AG10803 (cell line): ENCODE data around the gene MUC5B.
"Not testable (repeated sequence)": the region's sequence is repeated elsewhere in the genome, so short reads cannot be mapped to it uniquely, and the experiment has no call there.

Experiments used
- DNase-seq: peaks from one replicate; pipeline ENCODE4 v3.0.0; 2010; ENCODE audit warnings: low read depth
- H3K4me3 ChIP-seq: 2 replicates; pipeline ENCODE4 v1.5.1; 2011; ENCODE audit warnings: mild to moderate bottlenecking, low read length, control low read depth
- CTCF ChIP-seq: conservative IDR thresholded peaks from 2 replicates; pipeline ENCODE4 v1.5.1; 2011; ENCODE audit warnings: mild to moderate bottlenecking, low read length, control low read depth, inconsistent platforms

MUC5B gene

GRCh38 chr11:1208144-1208393 lies 14.8 kb upstream of the MUC5B start:
- no peak overlapping the region for H3K4me3 ChIP-seq
- no peak for TF ChIP-seq CTCF
- no peak for DNase-seq

DNA sequence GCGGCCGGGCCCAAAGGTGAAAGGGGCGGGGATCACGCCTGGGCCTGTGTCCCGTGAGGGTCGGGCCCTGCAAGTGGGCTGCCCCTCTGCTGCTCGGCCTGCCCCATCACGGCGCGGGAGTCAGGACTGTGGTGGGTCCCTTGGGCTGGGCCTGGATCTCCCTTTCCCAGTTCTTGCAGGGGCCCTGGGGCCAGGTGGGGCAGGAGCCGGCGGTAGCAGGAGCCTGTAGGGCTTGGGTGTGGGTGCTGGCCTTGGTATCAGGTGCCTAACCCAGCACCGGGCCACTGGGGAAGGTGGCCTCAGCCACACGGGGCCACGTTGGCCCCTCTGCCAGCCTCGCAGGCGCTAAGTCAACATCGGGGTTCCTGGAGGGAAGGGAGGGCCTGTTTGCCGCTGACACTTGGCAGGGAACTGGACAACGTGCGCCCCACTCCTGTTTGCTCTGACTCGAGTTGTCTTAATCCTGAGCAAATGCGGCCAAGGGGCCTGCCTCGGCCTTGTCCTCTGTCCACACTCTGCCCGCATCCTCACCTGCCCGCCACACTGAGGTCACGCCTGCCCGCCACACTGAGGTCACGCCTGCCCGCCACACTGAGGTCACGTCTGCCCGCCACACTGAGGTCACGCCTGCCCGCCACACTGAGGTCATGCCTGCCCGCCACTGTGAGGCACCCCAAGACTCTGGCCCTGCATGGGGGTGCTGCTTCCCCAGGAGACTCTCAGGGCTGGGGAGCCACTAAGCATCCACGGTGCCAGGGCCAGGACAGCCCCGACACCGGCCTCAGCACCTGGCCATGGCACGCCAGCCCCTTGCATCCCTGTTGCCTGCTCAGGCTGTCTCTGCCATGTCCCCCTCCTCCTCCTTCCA lies 14.2 kb upstream of the MUC5B start:
- DNase-seq: no peak
- no peak overlapping the region for H3K4me3 ChIP-seq
- TF ChIP-seq CTCF: no peak

DNA sequence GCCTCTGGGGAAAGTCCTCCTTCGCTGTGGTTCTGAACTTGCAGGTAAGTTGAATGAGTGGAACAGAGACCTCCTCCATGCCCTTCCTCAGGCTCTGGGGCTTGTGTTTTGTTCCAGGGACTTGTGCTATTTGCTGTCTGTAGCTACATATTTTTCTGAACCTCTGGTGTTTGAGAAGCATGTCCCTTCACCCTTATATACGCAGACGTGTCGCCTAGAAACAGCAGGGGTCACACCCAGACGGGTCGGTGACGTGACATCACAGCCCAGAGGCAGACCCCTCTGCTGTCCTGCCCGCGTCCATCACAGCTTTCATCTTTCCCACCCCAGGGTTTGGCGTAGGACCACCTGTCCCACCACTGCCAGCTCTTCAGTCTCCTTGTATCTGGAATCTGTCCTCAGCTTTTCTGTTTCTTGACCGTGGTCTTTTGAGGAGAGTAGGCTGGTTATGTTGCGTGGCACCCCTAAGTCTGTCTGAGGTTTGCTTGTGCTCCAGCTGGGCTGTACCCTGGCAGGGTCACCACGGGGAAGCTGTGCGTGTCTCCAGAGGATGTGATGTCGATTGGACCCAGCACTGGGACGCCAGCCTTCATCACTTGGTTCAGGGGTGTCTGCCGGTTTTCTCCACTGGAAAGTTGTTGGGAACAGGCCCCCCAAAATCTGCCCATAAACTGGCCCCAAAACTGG lies 13.4 kb upstream of the MUC5B start:
- TF ChIP-seq CTCF: no peak
- no peak for DNase-seq
- no peak overlapping the region for H3K4me3 ChIP-seq

- no peak overlapping the region for H3K4me3 ChIP-seq
- no peak for DNase-seq
- no peak for TF ChIP-seq CTCF
These were observed 11.0 kb upstream of the MUC5B start for GRCh38 chr11:1211838-1212237.

- not testable (repeated sequence) for H3K4me3 ChIP-seq, DNase-seq
These were observed 7.0 kb upstream of the MUC5B start for GRCh38 chr11:1215826-1216225.

GRCh38 chr11:1217151-1217550 lies 5.7 kb upstream of the MUC5B start:
- no peak for TF ChIP-seq CTCF
- no peak for DNase-seq
- H3K4me3 ChIP-seq: no peak overlapping the region

DNA sequence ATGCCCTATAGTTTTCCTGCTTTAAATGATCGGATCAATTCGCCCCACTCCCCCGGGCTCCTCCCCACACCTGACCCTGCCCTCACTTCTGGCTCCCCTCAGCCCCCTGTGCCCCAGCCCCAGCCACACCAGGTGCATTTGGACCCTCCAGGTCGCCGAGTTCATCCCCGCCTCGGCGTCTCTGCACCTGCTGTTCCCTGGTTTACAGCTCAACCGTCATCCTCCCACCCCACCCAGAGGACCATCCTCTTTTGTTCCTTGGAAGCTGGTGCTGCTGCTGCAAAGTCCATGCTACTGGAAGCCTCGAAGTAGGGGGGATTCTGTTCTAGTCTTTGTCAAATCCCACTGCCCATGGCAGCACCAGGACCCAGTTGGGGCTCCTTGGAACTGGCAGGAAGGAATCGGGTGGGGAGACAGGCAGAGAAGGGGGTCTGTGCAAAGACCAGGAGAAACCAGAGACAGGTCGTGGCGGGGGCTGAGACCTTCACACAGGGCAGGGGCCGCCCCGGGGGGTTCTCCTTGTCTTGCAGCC lies 4.5 kb upstream of the MUC5B start:
- no peak for DNase-seq
- TF ChIP-seq CTCF: no peak
- H3K4me3 ChIP-seq: no peak overlapping the region
